GM15510 (cell line): Measurements from ENCODE around the gene ORC6.

Experiments used
- POLR2A ChIP-seq: IDR thresholded peaks from 3 replicates; pipeline ENCODE4 v1.6.1; 2011; ENCODE audit warnings: borderline replicate concordance; ENCODE audit not compliant: insufficient read length; ENCODE audit errors: extremely low read depth

ORC6 gene

DNA sequence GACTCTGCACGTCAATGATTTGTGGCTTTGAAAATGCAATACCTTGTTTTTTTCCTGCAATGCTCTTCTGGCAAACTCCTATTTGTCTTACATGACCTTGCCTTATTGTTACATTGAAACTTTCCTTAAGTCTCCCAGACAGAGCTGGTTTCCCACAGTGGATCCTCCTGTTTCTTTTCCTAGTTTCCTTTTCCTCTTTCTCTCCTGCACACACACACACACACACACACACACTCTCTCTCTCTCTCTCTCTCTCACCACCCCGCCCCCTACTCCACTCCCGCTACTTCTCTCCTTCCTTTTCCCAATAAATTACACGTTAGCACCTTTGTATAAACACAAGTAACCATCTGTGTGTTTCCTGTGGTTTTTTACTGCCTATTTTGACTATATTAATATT is 2.3 kb downstream of the ORC6 start:
- no peak for TF ChIP-seq POLR2A

GRCh38 chr16:46693598-46693997 is 4.1 kb downstream of the ORC6 start:
- TF ChIP-seq POLR2A: no peak

DNA sequence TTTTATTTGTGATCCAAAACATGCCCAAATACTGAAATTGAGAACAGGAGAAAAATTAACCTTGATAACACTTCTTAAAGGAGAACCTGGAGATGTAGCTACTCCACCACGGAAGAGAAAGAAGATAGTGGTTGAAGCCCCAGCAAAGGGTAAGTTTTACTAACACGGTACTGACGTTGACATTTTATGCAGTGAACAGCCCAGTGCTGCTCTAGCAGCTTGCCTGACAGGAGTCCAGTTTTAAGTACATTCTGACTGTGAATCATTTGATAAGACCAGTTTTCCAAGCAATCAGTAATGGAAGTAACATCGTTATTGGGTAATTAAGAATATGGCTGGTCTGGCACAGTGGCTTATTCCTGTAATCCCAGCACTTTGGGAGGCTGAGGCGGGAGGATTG is 6.5 kb downstream of the ORC6 start:
- TF ChIP-seq POLR2A: no peak

DNA sequence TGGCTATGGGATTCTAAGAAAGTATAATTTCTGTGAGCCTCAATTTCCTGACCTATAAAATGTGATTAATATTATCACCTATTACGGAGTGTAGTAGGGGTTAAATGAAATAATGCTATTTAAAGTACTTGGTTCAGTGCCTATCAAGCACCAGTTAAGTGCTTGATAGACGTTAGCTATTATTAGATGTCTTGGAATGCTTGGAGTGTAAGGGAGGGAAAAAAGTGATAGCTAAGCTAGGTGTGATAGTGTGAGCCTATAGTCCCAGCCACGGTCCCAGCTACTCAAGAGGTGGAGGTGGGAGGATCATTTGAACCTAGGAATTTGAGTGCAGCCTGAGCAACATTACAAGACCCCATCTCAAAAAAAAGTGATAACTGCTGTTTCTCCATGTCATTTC is 7.5 kb downstream of the ORC6 start:
- no peak for TF ChIP-seq POLR2A

DNA sequence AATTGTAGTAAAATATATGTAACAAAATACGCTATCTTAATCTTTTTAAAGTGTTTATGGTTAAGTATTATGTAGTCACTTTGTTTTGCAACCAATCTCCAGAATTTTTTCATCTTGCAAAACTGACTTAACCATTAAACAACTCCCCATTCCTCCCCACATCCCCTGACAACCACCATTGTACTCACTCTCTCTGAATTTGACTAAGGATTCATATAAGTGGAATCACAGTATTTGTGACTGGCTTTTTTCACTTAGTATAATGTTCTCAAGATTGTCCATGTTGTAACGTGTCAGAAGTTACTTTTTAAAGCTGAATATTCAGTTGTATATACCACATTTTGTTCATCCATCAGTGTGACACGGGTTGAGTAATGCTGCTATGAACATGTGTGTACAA is 10.6 kb downstream of the ORC6 start:
- no peak for TF ChIP-seq POLR2A

GRCh38 chr16:46701615-46702014 is 12.2 kb downstream of the ORC6 start:
- no peak for TF ChIP-seq POLR2A

GRCh38 chr16:46702030-46702429 is 12.6 kb downstream of the ORC6 start:
- no peak for TF ChIP-seq POLR2A

DNA sequence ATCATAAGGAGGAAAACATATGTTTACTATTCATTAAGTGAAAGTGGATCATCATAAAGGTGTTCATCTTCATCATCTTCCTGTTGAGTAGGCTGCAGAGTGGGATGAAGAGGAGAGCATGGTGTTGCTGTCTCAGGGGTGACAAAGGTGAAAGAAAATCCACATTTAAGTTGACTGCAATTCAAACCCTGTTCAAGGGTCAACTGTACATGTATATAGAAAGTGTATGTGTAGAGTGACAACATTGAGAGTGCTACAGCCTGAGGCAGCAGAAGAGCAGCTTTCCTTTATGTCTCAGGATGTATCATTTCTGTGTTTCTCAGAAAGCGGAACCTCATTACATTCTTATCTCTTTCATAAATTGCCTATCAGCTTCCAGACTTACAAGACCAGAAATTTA is 17.2 kb downstream of the ORC6 start:
- no peak for TF ChIP-seq POLR2A

DNA sequence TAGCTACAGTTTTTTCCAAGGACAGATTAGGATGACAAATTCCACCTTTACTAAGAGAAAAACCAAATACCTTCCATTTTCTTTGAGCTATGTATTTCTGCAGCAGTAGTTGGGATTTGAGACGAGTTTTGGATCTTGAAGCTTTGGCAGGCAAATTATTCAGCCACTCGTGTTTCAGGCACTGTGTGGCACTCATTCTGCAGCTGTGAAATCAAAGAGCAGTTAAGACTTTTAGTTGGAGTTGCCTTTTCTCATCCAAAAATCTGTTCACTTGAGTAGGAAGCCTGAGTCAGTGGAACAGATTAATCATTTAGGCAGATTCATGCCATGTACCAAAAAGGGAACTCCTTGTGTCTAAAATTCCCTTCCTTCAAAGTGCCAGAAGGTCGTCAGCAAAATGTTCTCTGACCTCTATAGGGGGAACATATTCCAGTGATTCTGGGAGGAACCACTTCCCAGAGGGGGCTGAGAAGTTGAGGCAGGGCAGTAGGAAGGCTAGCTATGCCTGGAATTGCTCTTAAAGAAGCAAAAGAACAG is 20.1 kb downstream of the ORC6 start:
- no peak for TF ChIP-seq POLR2A

DNA sequence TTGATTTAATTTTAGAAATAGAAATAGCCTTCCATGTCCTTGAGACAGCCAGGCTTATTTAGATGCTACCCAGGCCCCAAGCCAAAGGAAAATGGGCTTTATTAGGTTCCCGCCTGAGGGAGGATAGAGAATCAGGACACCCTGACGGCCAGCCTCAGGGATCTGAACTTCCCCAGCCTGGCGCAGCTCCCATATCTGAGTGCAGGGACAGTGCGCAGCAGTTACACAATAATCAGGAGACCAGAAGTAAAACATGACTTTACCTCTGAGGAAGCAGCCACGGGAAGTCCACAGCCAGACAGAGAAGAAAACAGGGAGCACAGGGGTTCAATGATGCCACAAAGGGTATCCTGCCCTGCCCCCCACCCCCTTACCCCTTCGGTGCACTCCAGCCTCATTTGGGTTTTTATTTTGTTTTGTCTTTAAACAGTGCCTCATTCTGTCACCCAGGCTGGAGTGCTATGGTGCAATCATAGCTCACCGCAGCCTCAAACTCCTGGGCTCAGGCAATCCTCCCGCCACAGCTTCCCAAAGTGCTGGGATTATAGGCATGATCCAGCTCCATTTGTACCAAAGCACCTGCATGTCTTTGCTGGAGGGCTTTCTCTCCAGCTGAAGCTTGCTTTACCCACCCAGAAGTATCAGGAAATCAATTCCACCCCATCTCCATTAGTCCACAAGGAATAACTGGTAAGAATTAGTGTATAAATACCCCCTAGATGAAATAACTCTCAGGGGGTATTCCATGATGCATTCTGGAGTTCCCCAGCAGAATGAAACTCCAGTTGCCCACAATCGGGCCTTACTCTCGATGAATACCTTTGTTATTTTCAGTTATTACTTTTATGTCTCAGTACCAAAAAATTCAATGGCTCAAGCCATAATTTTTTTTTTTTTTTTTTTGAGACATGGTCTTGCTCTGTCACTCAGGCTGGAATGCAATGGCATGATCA is 21.9 kb downstream of the ORC6 start:
- no peak for TF ChIP-seq POLR2A

GRCh38 chr16:46712911-46713310 is 23.5 kb downstream of the ORC6 start:
- TF ChIP-seq POLR2A: no peak

- TF ChIP-seq POLR2A: no peak
Observed at GRCh38 chr16:46713634-46714033, 24.2 kb downstream of the ORC6 start.

- TF ChIP-seq POLR2A: no peak
Observed at GRCh38 chr16:46714797-46715591, 25.5 kb downstream of the ORC6 start.

DNA sequence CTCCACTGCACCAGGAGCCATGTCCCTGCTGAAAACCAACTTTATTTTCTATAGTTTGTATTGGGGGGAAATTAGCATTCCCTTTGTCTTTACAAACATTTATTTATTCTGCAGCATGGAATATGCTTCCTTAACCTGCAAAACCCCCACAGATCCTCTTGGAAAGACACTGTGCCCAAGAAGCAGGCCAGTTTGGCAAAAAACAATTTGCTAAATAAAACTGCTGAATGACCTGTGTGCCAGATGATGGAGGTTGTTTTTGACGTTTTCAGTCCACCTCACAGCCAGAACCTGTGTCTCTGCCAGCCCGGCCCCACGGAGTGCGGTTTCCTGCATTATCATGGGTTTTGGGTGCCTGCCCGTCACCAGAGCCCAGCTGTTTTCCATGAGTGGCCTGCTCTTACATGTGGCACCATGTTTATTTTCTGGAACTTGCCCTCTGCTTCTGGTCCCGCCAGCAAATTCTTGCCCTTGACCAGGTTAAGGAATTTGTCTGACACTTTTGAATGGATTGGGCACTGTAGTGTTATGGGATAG is 26.4 kb downstream of the ORC6 start:
- no peak for TF ChIP-seq POLR2A

DNA sequence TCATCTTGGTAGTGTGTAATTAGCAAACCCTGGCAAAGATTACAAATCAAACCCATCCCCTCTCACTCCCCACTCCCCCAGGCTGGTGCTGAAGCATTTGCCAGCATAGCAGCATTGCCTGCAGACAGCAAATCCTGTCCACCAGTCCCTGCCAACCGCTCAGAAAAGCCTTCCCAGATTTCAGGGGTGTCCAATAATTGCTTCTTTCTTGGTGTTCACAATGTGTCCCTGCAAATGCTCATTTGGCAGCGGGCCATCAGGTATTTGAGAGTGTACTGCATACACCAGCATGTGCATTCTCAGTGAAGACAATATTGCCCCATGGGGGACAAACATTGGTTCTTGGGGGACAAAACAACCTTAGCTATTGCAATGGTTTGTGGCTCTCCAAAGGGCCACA is 28.2 kb downstream of the ORC6 start:
- TF ChIP-seq POLR2A: no peak
